GM12878 (cell line): ENCODE data around the gene HDAC7. TPM values are rescaled to one million over a fixed set of nuclear protein-coding genes. Genes with fewer than 3 reads are reported as not detected.
A peak's percentile ranks its signal among the peaks of the same experiment; 100 is the strongest.

Experiments used
- ATAC-seq: fragments of 200-7000 bp; cut with Tn5 transposase; 3 replicates; pipeline ENCODE4 v1.9.1; 2020; ENCODE audit warnings: mild to moderate bottlenecking, moderate library complexity
- BruUV-seq: library from RNA; stranded (reverse); fragments of 400-500 nt; replicated peaks from 2 replicates; lab custom pipeline; 2021; lab: Mats Ljungman, UMichigan
- CTCF ChIA-PET: fragments of 300-600 bp; sonication (Branson Sonifier 250); formaldehyde crosslinking; extraction: SDS; loops from one replicate; lab custom pipeline; 2021; ENCODE audit warnings: inconsistent platforms; lab: Yijun Ruan, JAX
- POLR2A ChIA-PET: fragments of 350-600 bp; formaldehyde crosslinking; extraction: SDS; loops from one replicate; lab custom pipeline; 2021; ENCODE audit warnings: inconsistent platforms; lab: Charles Lee
- RAD21 ChIA-PET: fragments of 300-600 bp; sonication (Branson Sonifier 250); formaldehyde crosslinking; loops from one replicate; lab custom pipeline; 2023; ENCODE audit warnings: antibody characterized with exemption; ENCODE audit not compliant: unreplicated experiment; lab: Charles Lee
- SMC1A ChIA-PET: fragments of 300-600 bp; sonication (Branson Sonifier 250); formaldehyde crosslinking; loops from one replicate; lab custom pipeline; 2023; ENCODE audit not compliant: unreplicated experiment, uncharacterized antibody; lab: Charles Lee
- DNase-seq: peaks from one replicate; pipeline ENCODE4 v3.0.0-alpha.2; 2011; ENCODE audit warnings: low read depth, low spot score
- FAIRE-seq: peaks from 3 replicates; lab custom pipeline; 2011; peaks lifted over from hg19 to GRCh38; lab: Jason Lieb, UNC
- H2AFZ ChIP-seq: 2 replicates; pipeline ENCODE4 v1.6.0; 2011; ENCODE audit warnings: low read depth, low read length, control low read depth; ENCODE audit not compliant: control insufficient read depth
- H3K27ac ChIP-seq: 2 replicates; pipeline ENCODE4 v1.5.1; 2011; ENCODE audit warnings: control low read depth; ENCODE audit not compliant: control insufficient read depth, insufficient read depth
- H3K27me3 ChIP-seq, 2 experiments: replicated peaks in 1 of 2; 2 replicates each; pipeline versions ENCODE4 v1.6.0 to v1.6.1; 2011; ENCODE audit warnings: low read length in 1 of 2; ENCODE audit not compliant: control insufficient read depth in 2 of 2, insufficient read depth in 2 of 2
- H3K36me3 ChIP-seq, 2 experiments: 2 replicates each; pipeline ENCODE4 v1.5.1; 2011; ENCODE audit warnings: low read length in 1 of 2; ENCODE audit not compliant: control insufficient read depth in 2 of 2, insufficient read depth in 2 of 2
- H3K4me1 ChIP-seq: 2 replicates; pipeline ENCODE4 v1.6.1; 2011; ENCODE audit warnings: mild to moderate bottlenecking, low read length, moderate library complexity, mixed read lengths; ENCODE audit not compliant: control insufficient read depth, insufficient read depth
- H3K4me2 ChIP-seq: 2 replicates; pipeline ENCODE4 v1.6.0; 2011; ENCODE audit warnings: control low read depth; ENCODE audit not compliant: control insufficient read depth, insufficient read depth
- H3K4me3 ChIP-seq: fragments of 200-600 bp; sonication (generic); 2 replicates; pipeline ENCODE4 v1.5.1; 2016
- H3K79me2 ChIP-seq: 2 replicates; pipeline ENCODE4 v1.6.0; 2011; ENCODE audit warnings: low read length; ENCODE audit not compliant: control insufficient read depth, insufficient read depth
- H3K9ac ChIP-seq: 2 replicates; pipeline ENCODE4 v1.8.0; 2011; ENCODE audit warnings: low read length, control low read depth, mixed read lengths; ENCODE audit not compliant: control insufficient read depth, insufficient read depth
- H3K9me3 ChIP-seq: replicated peaks from 3 replicates; pipeline ENCODE4 v1.5.1; 2011; ENCODE audit warnings: mild to moderate bottlenecking, low read length; ENCODE audit not compliant: control insufficient read depth, insufficient read depth
- H4K20me1 ChIP-seq: 2 replicates; pipeline ENCODE4 v1.6.0; 2011; ENCODE audit not compliant: control insufficient read depth, insufficient read depth
- BACH1 ChIP-seq: fragments of 450-650 bp; IDR thresholded peaks from 2 replicates; pipeline ENCODE4 v1.6.1; 2017; ENCODE audit warnings: mild to moderate bottlenecking, borderline replicate concordance
- BHLHE40 ChIP-seq, 2 experiments: fragments of 450-650 bp in 1 of 2; IDR thresholded peaks; 2 replicates each; pipeline ENCODE4 v1.6.1; 2011 to 2017; ENCODE audit warnings: low read depth in 2 of 2, borderline replicate concordance in 1 of 2, improper control_type of control experiment in 1 of 2, low read length in 1 of 2, mild to moderate bottlenecking in 1 of 2
- EGR1 ChIP-seq, 2 experiments: IDR thresholded peaks; 1 replicate in 1 of 2; 2 replicates in 1 of 2; pipeline ENCODE4 v1.6.1; 2011 to 2012; ENCODE audit warnings: low read depth in 2 of 2, low read length in 2 of 2, borderline replicate concordance in 1 of 2, mild to moderate bottlenecking in 1 of 2, moderate library complexity in 1 of 2
- GATAD2B ChIP-seq: fragments of 450-650 bp; conservative IDR thresholded peaks from 2 replicates; pipeline ENCODE4 v1.6.1; 2017; ENCODE audit warnings: low read depth, mild to moderate bottlenecking, moderate library complexity
- HDGF ChIP-seq: fragments of 450-650 bp; IDR thresholded peaks from 2 replicates; pipeline ENCODE4 v1.6.1; 2016; ENCODE audit warnings: antibody characterized with exemption
- TCF12 ChIP-seq: IDR thresholded peaks from 2 replicates; pipeline ENCODE4 v1.6.1; 2011; ENCODE audit warnings: low read depth, mild to moderate bottlenecking, low read length
- YY1 ChIP-seq: IDR thresholded peaks from 2 replicates; pipeline ENCODE4 v1.6.1; 2011; ENCODE audit warnings: low read depth, mild to moderate bottlenecking, low read length
- ZBED1 ChIP-seq: IDR thresholded peaks from 2 replicates; pipeline ENCODE4 v1.6.1; 2016; ENCODE audit warnings: borderline replicate concordance
- WGBS: methylation state at CpG from one replicate; pipeline ENCODE4 v1.1.6; 2016; ENCODE audit warnings: low lambda C conversion rate; ENCODE audit not compliant: insufficient replicate concordance, insufficient coverage; ENCODE audit errors: missing lambda C conversion rate; 5-methylcytosine and 5-hydroxymethylcytosine counted together
- in situ Hi-C: fragments of 300-500 bp; cut with MboI; formaldehyde crosslinking; loops from 9 replicates; pipeline ENCODE4 v1.14.3; 2018; ENCODE audit warnings: mixed read lengths
- intact Hi-C: fragments of 100-400 bp; cut with micrococcal nuclease; formaldehyde crosslinking; loops from one replicate; pipeline ENCODE4 v1.14.2; 2022; ENCODE audit not compliant: unreplicated experiment
- polyA plus RNA-seq, 11 experiments: library from polyadenylated mRNA; depleted of rRNA in 4 of 11; unstranded in 6 of 11; stranded (reverse) in 5 of 11; fragments of >200 nt; fragmentation: Nextera tagmentation in 4 of 11; fragmentation: Illumina TruSeq in 1 of 11; extraction: Ambion mirVana in 4 of 11; extraction: Trizol in 1 of 11; gene quantifications; 1 replicate in 1 of 11; 2 replicates in 10 of 11; pipeline versions ENCODE4 v1.2.1 to v1.2.3, GENCODE V29; 2011 to 2016; ENCODE audit warnings: inconsistent platforms in 2 of 11, missing spikeins in 2 of 11, low read depth in 1 of 11
- total RNA-seq, 4 experiments: library from RNA; depleted of rRNA in 3 of 4; stranded (reverse); fragments of >200 nt in 3 of 4; fragmentation: Illumina TruSeq in 1 of 4; extraction: Trizol in 1 of 4; gene quantifications; 2 replicates each; pipeline versions ENCODE4 v1.2.1 to v1.2.3, GENCODE V29; 2013 to 2021
- TF ChIP-seq, protein P1 (sequence below): fragments of 450-650 bp; IDR thresholded peaks from 2 replicates; pipeline ENCODE4 v1.6.1; 2017; ENCODE audit warnings: low read depth, mild to moderate bottlenecking, moderate library complexity
- TF ChIP-seq, protein P2 (sequence below): IDR thresholded peaks from 2 replicates; pipeline ENCODE4 v1.6.1; 2012; ENCODE audit warnings: low read length, inconsistent platforms

Gene HDAC7
- total and polyA plus RNA-seq, 10 of the 15 experiments (the other 5 are each of a cell fraction or from before 2014, with no cell fraction given) = 0.47 to 18.3 (median 5.4) TPM

DNA sequence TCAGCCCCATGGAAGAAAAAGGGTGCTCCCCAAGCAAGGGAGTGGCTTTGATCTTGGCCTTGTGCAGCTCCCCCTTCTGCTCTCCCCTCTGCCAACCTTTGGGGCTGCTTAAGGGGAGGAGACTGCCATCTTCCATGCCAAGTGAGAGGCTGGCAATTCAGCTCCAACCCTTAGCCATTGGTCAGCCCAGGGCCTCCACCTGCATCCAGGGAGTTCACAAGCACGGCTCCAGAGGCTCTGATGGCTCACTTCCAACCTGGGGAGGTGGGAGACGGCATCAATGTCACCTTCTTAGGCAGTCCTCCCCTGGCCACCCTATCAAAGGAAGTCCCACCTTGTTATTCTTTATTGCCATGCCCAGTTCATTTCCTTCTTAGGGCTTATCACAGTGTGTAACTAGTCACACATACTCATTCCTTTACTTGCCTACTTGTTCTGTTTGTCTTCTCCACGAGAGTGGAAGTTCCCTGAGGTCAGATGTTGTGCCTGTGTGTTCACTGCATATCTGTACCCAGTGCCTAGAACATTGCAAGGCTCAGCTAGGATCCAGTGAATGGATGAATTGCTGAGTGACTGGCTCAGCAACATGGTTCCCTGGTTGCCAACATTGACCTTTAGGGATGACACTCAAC lies 5.0 kb downstream of the HDAC7 start:
- no peak for ATAC-seq
- in situ Hi-C loops = no loop called here

DNA sequence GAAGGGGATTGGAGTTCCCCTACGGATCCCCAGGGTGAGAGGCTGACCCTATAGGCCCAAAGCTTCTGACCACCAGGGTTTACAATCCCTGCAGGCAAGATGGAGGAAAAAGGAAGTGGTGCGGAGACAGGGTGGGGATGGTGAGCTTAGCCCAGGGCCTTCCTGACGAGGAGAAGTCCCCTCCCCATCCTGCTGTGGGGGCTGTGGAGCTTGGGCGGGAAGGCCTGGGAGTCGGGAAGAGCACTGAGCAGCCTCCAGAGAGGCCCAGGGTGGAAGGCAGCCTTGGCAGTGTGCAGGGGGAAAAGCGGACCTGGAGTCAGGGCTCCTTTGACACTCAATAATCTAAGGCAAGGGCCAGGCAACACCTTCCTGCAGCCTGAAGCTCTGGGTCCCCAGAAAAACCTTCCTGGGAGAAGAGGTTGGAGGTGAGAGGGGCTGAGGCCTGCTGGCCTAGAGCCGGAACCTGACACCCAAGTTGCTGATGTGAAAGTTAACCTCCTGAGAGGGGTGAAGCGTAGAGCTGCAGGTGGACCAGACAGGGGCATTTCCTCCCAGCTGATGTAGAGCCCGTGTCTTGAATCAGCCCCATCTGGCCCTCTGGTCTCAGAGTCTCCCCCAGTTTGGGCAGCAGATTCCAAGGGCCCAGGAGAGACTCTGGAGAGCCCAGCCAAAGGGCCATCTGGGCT lies 6.0 kb downstream of the HDAC7 start:
- no peak for DNase-seq
- Histone ChIP-seq H2AFZ (no peak overlapping the region; the same call in 1 of the 2 replicates), H3K9ac (peak overlapping the region; percentile 74)
- TF ChIP-seq EGR1 (IDR thresholded peaks at IDR 0.05; ENCODE audit: borderline replicate concordance in 1 of 2, low read depth in 2 of 2, low read length in 2 of 2) = no peak
- TF ChIP-seq, protein P1, sequence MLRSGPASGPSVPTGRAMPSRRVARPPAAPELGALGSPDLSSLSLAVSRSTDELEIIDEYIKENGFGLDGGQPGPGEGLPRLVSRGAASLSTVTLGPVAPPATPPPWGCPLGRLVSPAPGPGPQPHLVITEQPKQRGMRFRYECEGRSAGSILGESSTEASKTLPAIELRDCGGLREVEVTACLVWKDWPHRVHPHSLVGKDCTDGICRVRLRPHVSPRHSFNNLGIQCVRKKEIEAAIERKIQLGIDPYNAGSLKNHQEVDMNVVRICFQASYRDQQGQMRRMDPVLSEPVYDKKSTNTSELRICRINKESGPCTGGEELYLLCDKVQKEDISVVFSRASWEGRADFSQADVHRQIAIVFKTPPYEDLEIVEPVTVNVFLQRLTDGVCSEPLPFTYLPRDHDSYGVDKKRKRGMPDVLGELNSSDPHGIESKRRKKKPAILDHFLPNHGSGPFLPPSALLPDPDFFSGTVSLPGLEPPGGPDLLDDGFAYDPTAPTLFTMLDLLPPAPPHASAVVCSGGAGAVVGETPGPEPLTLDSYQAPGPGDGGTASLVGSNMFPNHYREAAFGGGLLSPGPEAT = peak; percentile 39; the same call in 1 of the 2 replicates
- TF ChIP-seq, protein P2, sequence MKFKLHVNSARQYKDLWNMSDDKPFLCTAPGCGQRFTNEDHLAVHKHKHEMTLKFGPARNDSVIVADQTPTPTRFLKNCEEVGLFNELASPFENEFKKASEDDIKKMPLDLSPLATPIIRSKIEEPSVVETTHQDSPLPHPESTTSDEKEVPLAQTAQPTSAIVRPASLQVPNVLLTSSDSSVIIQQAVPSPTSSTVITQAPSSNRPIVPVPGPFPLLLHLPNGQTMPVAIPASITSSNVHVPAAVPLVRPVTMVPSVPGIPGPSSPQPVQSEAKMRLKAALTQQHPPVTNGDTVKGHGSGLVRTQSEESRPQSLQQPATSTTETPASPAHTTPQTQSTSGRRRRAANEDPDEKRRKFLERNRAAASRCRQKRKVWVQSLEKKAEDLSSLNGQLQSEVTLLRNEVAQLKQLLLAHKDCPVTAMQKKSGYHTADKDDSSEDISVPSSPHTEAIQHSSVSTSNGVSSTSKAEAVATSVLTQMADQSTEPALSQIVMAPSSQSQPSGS = no peak
- peak; percentile 18; the same call in 1 of the 2 replicates for TF ChIP-seq YY1
- peak; percentile 11; the same call in 1 of the 2 replicates for TF ChIP-seq BACH1
- TF ChIP-seq GATAD2B = no peak; the same call in 1 of the 2 replicates
- peak in 1 of 2 experiments; percentile 21; a peak in 1 of 4 replicates for TF ChIP-seq BHLHE40 (IDR thresholded peaks at IDR 0.05; ENCODE audit: borderline replicate concordance in 1 of 2, low read depth in 2 of 2, low read length in 1 of 2)
- TF ChIP-seq HDGF = peak; percentile 67; the same call in 1 of the 2 replicates
- peak; percentile 60; the same call in 1 of the 2 replicates for TF ChIP-seq TCF12

More for the DNA sequence above, 5.0 kb downstream of the HDAC7 start:
- WGBS = 49% methylated on average over 3 of the region's 3 CpGs
- H3K4me1 ChIP-seq = peaks cover 65% of the 10 kb centered on the region
- BruUV-seq = no TSS peak
- FAIRE-seq (no peak), DNase-seq (no peak)
- H3K9ac ChIP-seq = peak overlapping the region; percentile 74; the same call in 1 of the 2 replicates
- H3K27ac ChIP-seq = peak overlapping the region; percentile 85
- peaks cover 33% of the 10 kb centered on the region for H3K79me2 ChIP-seq
- ChIA-PET POLR2A (interaction anchor here (4.3 kb wide), 1 partner anchor 19 kb away, joined by 46 read pairs; no protein-coding TSS in a partner anchor), RAD21 (interaction anchor here (3.4 to 9.0 kb wide), 2 partner anchors 17 to 20 kb away, joined by 16 to 202 read pairs; no protein-coding TSS in a partner anchor), SMC1A (interaction anchor here (1.0 to 3.8 kb wide), 4 partner anchors 12 to 23 kb away, joined by 3 to 22 read pairs (median 9); no protein-coding TSS in a partner anchor), CTCF (interaction anchor here (1.1 to 8.8 kb wide), 8 partner anchors 7 to 73 kb away, joined by 3 to 85 read pairs (median 6); no protein-coding TSS in a partner anchor)
- H4K20me1 ChIP-seq = no peaks in the 10 kb centered on the region; the same call in 1 of the 2 replicates
- H3K36me3 ChIP-seq = no peaks in the 10 kb centered on the region; a peak in 1 of 4 replicates
- H2AFZ ChIP-seq = no peak overlapping the region
- peak overlapping the region; percentile 92 for H3K4me2 ChIP-seq
- no peaks in the 10 kb centered on the region for H3K9me3 ChIP-seq
- peaks cover 0 to 3% of the 10 kb centered on the region in 2 experiments; a peak in 2 of 4 replicates for H3K27me3 ChIP-seq
- no peak overlapping the region for H3K4me3 ChIP-seq
- intact Hi-C loops = no loop called here
- TF ChIP-seq ZBED1 = no peak
- TF ChIP-seq, all 136 proteins: peak for 0

More for the DNA sequence above, 6.0 kb downstream of the HDAC7 start:
- no TSS peak for BruUV-seq
- no peak for FAIRE-seq
- H3K27ac ChIP-seq = peak overlapping the region; percentile 85
- SMC1A ChIA-PET = interaction anchor here (1.0 to 3.8 kb wide), 12 partner anchors 9 to 71 kb away, joined by 3 to 22 read pairs (median 6); no protein-coding TSS in a partner anchor
- no peaks in the 10 kb centered on the region; a peak in 1 of 4 replicates for H3K36me3 ChIP-seq
- WGBS = 2% methylated on average over 9 of the region's 9 CpGs
- RAD21 ChIA-PET = interaction anchor here (0.9 to 9.0 kb wide), 10 partner anchors 16 to 91 kb away, joined by 3 to 202 read pairs (median 4); partner anchors contain the start of gene VDR
- H3K4me2 ChIP-seq = peak overlapping the region; percentile 92
- H3K4me1 ChIP-seq = peaks cover 73% of the 10 kb centered on the region
- H3K9me3 ChIP-seq = no peaks in the 10 kb centered on the region
- H3K79me2 ChIP-seq = peaks cover 37% of the 10 kb centered on the region
- no peaks in the 10 kb centered on the region; the same call in 1 of the 2 replicates for H4K20me1 ChIP-seq
- peak overlapping the region; percentile 75 for H3K4me3 ChIP-seq
- CTCF ChIA-PET = interaction anchor here (0.8 to 8.8 kb wide), 11 partner anchors 8 to 596 kb away, joined by 3 to 85 read pairs (median 5); no protein-coding TSS in a partner anchor
- ATAC-seq = peak; percentile 47
- in situ Hi-C loops = no loop called here
- intact Hi-C loops = no loop called here
- peaks cover 0 to 3% of the 10 kb centered on the region in 2 experiments; a peak in 2 of 4 replicates for H3K27me3 ChIP-seq
- POLR2A ChIA-PET = interaction anchor here (0.6 to 4.3 kb wide), 8 partner anchors 16 to 721 kb away, joined by 4 to 46 read pairs (median 6); no protein-coding TSS in a partner anchor
